ENCODE data around the gene LGMN. TPM values are rescaled to one million over a fixed set of nuclear protein-coding genes. Genes with fewer than 3 reads are reported as not detected.
A peak's percentile ranks its signal among the peaks of the same experiment; 100 is the strongest.

The LGMN gene
- total and polyA plus RNA-seq, 4 experiments from 2014 or later = 9.6 to 14.0 (median 12.3) TPM

DNA sequence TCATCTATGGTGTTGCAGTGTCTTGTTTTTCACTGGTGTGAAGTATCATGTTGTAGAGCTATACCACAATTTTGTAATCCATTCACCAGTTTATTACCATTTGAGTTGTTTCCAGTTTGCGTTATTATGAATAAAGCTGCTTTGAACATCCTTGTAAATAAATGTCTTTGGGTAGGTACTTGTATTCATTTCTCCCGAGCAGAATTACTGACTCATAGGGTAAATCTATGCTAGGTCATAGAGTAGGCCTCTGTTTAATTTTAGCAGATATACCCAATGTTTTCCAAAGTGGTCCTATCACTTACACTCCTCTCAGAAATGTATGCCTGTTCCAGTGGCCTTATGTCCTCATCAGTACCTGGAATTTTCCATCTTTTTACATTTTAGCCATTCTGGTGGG, 39.1 kb upstream of the LGMN start:
- H3K27ac ChIP-seq (ENCODE audit: low read depth, low read length) = no peak overlapping the region
- ChIA-PET CTCF (ENCODE audit: partially characterized antibody) (interaction anchor here (2.3 to 5.0 kb wide), 2 partner anchors 70 to 73 kb away, joined by 6 to 36 read pairs; no protein-coding TSS in a partner anchor), POLR2A (ENCODE audit: partially characterized antibody) (no interaction called here)
- no peaks in the 10 kb centered on the region for H3K4me1 ChIP-seq (ENCODE audit: insufficient read depth, low read length)
- H3K36me3 ChIP-seq (ENCODE audit: insufficient read depth, low read length) = no peaks in the 10 kb centered on the region
- Mint-ChIP-seq H3K4me1 (peaks cover 0 to 4% (median 1%) of the 10 kb centered on the region in 4 donors), H3K9me3 (peaks cover 0 to 28% (median 24%) of the 10 kb centered on the region in 8 donors), H3K27ac (no peak overlapping the region), H3K36me3 (peaks cover 4 to 7% of the 10 kb centered on the region in 2 donors), H3K27me3 (no peaks in the 10 kb centered on the region), H3K4me3 (no peak overlapping the region)
- no peak for DNase-seq
- intact Hi-C loops (cut with micrococcal nuclease) = no loop called here
- H3K9me3 ChIP-seq (ENCODE audit: control insufficient read depth in 1 of 2, low read length in 2 of 2) = peaks cover 0 to 11% of the 10 kb centered on the region in 2 donors
- no peaks in the 10 kb centered on the region for H3K27me3 ChIP-seq (ENCODE audit: insufficient read depth, low read length)
- no peak overlapping the region for H3K4me3 ChIP-seq (ENCODE audit: low read length in 2 of 2)

DNA sequence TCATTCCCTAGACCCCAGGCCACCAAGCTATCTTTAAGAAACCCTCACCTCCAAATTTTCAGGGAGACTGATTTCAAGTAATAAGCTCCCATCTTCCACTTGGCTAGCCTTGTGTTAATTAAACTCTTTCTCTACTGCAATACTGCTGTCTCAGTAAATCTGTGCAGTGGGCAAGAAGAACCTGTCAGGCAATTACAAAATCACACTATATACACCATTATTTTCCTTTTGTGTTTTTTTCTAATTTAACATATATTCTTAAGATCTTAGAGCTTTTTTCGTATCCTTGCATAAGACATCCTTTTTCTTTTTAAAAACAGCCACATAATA, 38.0 kb upstream of the LGMN start:
- Mint-ChIP-seq H3K4me1 (peaks cover 0 to 4% (median 1%) of the 10 kb centered on the region in 4 donors), H3K36me3 (peaks cover 4 to 7% of the 10 kb centered on the region in 2 donors), H3K27me3 (no peaks in the 10 kb centered on the region), H3K4me3 (no peak overlapping the region), H3K27ac (no peak overlapping the region), H3K9me3 (peaks cover 0 to 28% (median 23%) of the 10 kb centered on the region in 8 donors)
- CTCF ChIA-PET (ENCODE audit: partially characterized antibody) = interaction anchor here (0.8 to 5.0 kb wide), 5 partner anchors 36 to 100 kb away, joined by 3 to 36 read pairs (median 4); no protein-coding TSS in a partner anchor
- Histone ChIP-seq H3K4me1 (ENCODE audit: insufficient read depth, low read length) (no peaks in the 10 kb centered on the region), H3K27ac (ENCODE audit: low read depth, low read length) (no peak overlapping the region), H3K4me3 (ENCODE audit: low read length in 2 of 2) (no peak overlapping the region), H3K36me3 (ENCODE audit: insufficient read depth, low read length) (no peaks in the 10 kb centered on the region), H3K9me3 (ENCODE audit: control insufficient read depth in 1 of 2, low read length in 2 of 2) (peaks cover 0 to 11% of the 10 kb centered on the region in 2 donors), H3K27me3 (ENCODE audit: insufficient read depth, low read length) (no peaks in the 10 kb centered on the region)
- intact Hi-C loops (cut with micrococcal nuclease) = no loop called here
- DNase-seq = no peak
- POLR2A ChIA-PET (ENCODE audit: partially characterized antibody) = no interaction called here

DNA sequence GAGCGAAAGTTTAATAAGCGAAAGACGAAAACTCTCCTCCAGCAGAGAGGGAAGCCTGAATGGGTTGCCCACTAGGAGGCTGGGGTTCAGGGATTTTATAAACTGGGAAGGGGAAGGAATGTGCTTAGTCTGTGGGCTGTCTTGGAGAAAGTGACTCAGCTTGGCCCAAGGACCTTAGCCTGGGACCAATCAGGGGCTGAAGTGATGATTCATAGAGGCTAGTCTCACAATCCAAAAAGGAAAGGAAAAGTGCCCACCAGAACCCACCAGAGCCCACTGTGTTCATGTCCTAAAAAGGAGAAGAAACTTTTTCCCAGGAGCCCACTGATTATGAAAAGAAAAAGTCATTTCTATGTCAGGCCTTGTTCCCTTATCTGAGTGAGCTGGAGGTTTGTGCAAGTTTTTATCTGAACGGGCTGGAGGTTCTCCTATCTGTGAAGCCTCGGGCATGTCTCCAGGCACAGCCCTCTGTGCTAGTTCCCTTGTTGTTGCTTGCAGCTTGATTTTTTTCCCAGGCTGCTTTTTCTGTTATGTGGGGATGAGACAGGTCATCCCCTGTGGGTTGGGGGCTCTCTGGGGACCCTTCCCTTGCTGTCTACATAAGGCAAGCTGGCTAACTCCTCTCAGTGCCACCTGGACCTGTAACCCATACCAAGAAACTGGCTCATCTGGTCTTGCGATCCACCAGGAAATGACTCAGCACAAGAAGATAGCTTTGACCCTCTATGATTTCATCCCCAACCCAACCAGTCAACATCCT, 37.4 kb upstream of the LGMN start:
- peaks cover 0 to 11% of the 10 kb centered on the region in 2 donors for H3K9me3 ChIP-seq (ENCODE audit: control insufficient read depth in 1 of 2, low read length in 2 of 2)
- POLR2A ChIA-PET (ENCODE audit: partially characterized antibody) = no interaction called here
- Mint-ChIP-seq H3K27ac (no peak overlapping the region), H3K4me3 (no peak overlapping the region), H3K9me3 (peaks cover 0 to 25% (median 22%) of the 10 kb centered on the region in 8 donors), H3K4me1 (peaks cover 0 to 4% (median 1%) of the 10 kb centered on the region in 4 donors), H3K27me3 (no peaks in the 10 kb centered on the region), H3K36me3 (peaks cover 4 to 7% of the 10 kb centered on the region in 2 donors)
- no peaks in the 10 kb centered on the region for H3K36me3 ChIP-seq (ENCODE audit: insufficient read depth, low read length)
- no peak for DNase-seq
- CTCF ChIA-PET (ENCODE audit: partially characterized antibody) = interaction anchor here (1.2 to 5.0 kb wide), 4 partner anchors 35 to 99 kb away, joined by 4 to 36 read pairs (median 5); no protein-coding TSS in a partner anchor
- no peak overlapping the region for H3K27ac ChIP-seq (ENCODE audit: low read depth, low read length)
- no peaks in the 10 kb centered on the region for H3K27me3 ChIP-seq (ENCODE audit: insufficient read depth, low read length)
- intact Hi-C loops (cut with micrococcal nuclease) = no loop called here
- no peaks in the 10 kb centered on the region for H3K4me1 ChIP-seq (ENCODE audit: insufficient read depth, low read length)
- no peak overlapping the region for H3K4me3 ChIP-seq (ENCODE audit: low read length in 2 of 2)

DNA sequence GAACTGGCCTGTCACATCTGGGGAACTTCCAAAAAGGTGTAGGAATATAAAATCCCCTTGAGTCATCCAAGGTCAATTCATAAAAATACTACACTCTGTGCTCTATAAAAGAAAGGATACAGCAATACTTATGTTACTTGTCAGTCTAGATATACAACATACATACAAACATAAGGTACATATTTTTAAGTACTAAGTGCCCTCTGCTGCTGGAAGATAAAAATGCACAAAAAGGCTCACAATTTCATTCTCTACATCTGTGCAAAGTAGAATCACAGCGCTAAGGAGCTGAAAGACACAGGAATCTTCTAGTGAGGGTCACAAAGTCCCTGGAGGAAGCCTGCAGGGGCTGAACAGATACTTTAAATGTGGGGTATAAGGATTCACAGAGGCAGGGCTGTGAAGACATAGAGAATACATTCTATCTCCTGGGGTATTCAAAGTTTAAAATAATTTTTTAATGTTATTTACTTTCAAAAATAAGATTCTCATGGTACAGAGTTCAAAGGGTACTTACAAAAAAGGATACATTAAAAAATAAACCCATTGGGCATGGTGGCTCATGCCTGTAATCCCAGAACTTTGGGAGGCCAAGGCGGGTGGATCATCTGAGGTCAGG, 35.5 kb upstream of the LGMN start:
- Histone ChIP-seq H3K4me3 (ENCODE audit: low read length in 2 of 2) (no peak overlapping the region), H3K27ac (ENCODE audit: low read depth, low read length) (no peak overlapping the region), H3K36me3 (ENCODE audit: insufficient read depth, low read length) (no peaks in the 10 kb centered on the region), H3K9me3 (ENCODE audit: control insufficient read depth in 1 of 2, low read length in 2 of 2) (peaks cover 0 to 4% of the 10 kb centered on the region in 2 donors), H3K4me1 (ENCODE audit: insufficient read depth, low read length) (no peaks in the 10 kb centered on the region), H3K27me3 (ENCODE audit: insufficient read depth, low read length) (no peaks in the 10 kb centered on the region)
- no peak overlapping the region for H3K27ac Mint-ChIP-seq
- no peaks in the 10 kb centered on the region for H3K36me3 Mint-ChIP-seq
- H3K4me3 Mint-ChIP-seq = no peak overlapping the region
- H3K4me1 Mint-ChIP-seq = peaks cover 0 to 6% (median 3%) of the 10 kb centered on the region in 4 donors
- H3K27me3 Mint-ChIP-seq = no peaks in the 10 kb centered on the region
- CTCF ChIA-PET (ENCODE audit: partially characterized antibody) = interaction anchor here (0.5 to 3.5 kb wide), 8 partner anchors 9 to 344 kb away, joined by 3 to 45 read pairs (median 6); no protein-coding TSS in a partner anchor
- peak in 4 of 5 donors; percentile 39 to 53 (median 42) for DNase-seq
- H3K9me3 Mint-ChIP-seq = peaks cover 0 to 6% (median 4%) of the 10 kb centered on the region in 8 donors
- intact Hi-C loops (cut with micrococcal nuclease) = loop anchor here (1.0 kb wide), 1 partner anchor 70 kb away; no protein-coding TSS in a partner anchor
- POLR2A ChIA-PET (ENCODE audit: partially characterized antibody) = no interaction called here

DNA sequence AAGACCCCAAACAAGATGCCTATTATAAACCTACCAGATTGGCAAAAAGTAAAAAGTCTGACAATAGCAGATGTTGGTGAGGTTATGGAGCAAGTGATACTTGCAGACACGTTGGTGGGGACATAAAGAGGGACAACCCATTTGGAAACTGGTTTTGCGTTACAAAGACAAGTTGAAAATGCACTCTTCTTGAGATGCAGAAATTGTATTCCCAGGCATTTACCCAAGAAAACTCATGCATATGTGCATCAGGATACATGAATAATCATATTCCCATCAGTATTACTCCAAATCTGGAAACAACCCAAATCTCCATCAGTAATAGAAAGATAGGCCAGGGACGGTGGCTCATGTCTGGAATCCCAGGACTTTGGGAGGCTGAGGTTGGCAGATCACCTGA, 32.9 kb upstream of the LGMN start:
- Mint-ChIP-seq H3K36me3 (no peaks in the 10 kb centered on the region), H3K27ac (no peak overlapping the region), H3K4me3 (no peak overlapping the region), H3K9me3 (peaks cover 0 to 1% (median 0%) of the 10 kb centered on the region in 8 donors), H3K27me3 (no peaks in the 10 kb centered on the region), H3K4me1 (peaks cover 0 to 6% (median 3%) of the 10 kb centered on the region in 4 donors)
- no peaks in the 10 kb centered on the region for H3K4me1 ChIP-seq (ENCODE audit: insufficient read depth, low read length)
- CTCF ChIA-PET (ENCODE audit: partially characterized antibody) = interaction anchor here (3.6 kb wide), 1 partner anchor 67 kb away, joined by 31 read pairs; no protein-coding TSS in a partner anchor
- H3K36me3 ChIP-seq (ENCODE audit: insufficient read depth, low read length) = no peaks in the 10 kb centered on the region
- no peak overlapping the region for H3K4me3 ChIP-seq (ENCODE audit: low read length in 2 of 2)
- no peak overlapping the region for H3K27ac ChIP-seq (ENCODE audit: low read depth, low read length)
- DNase-seq = no peak
- POLR2A ChIA-PET (ENCODE audit: partially characterized antibody) = no interaction called here
- intact Hi-C loops (cut with micrococcal nuclease) = no loop called here
- H3K9me3 ChIP-seq (ENCODE audit: control insufficient read depth in 1 of 2, low read length in 2 of 2) = no peaks in the 10 kb centered on the region
- H3K27me3 ChIP-seq (ENCODE audit: insufficient read depth, low read length) = no peaks in the 10 kb centered on the region

DNA sequence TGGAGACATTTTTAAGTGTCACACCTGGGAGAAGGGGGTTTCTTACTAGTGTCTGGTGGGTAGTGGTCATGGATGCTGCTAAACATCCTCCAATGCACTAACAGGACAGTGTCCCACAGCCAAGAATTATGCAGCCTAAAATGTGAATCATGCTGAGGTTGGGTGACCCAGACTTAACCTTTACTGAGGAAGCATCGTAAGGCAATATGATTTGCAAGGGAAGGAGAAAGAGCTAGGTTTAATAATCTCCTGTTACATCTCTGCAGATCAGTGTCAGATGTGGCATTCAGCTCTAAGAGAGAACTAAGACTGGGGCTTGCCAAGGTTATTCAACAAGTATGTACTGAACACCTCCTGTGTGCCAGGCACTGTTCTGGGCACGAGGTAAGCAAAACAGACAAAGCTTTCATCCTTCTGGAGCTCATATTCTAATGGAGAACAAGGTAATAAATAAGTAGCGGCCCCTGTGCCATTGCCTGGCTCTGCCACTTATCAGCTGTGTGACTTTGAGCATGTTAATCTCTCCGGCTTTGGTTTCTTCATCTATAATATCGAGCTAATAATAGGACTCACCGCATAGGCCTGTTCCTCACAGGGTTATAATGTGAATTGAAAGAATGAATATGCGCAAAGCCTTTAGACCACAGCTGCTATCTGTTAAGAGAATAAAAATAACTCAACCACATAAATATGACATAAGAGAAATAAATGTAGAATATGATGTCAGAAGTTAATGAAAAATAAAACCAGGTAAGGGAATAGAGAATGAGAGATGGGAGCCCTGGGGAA, 32.2 kb upstream of the LGMN start:
- peak in 1 of 5 donors; percentile 19 for DNase-seq
- no peaks in the 10 kb centered on the region for H3K27me3 Mint-ChIP-seq
- Histone ChIP-seq H3K4me3 (ENCODE audit: low read length in 2 of 2) (no peak overlapping the region), H3K9me3 (ENCODE audit: control insufficient read depth in 1 of 2, low read length in 2 of 2) (no peaks in the 10 kb centered on the region), H3K27ac (ENCODE audit: low read depth, low read length) (no peak overlapping the region), H3K4me1 (ENCODE audit: insufficient read depth, low read length) (no peaks in the 10 kb centered on the region), H3K27me3 (ENCODE audit: insufficient read depth, low read length) (no peaks in the 10 kb centered on the region), H3K36me3 (ENCODE audit: insufficient read depth, low read length) (no peaks in the 10 kb centered on the region)
- CTCF ChIA-PET (ENCODE audit: partially characterized antibody) = interaction anchor here (1.2 to 3.6 kb wide), 3 partner anchors 13 to 67 kb away, joined by 3 to 31 read pairs (median 4); no protein-coding TSS in a partner anchor
- H3K4me3 Mint-ChIP-seq = no peak overlapping the region
- intact Hi-C loops (cut with micrococcal nuclease) = no loop called here
- no peak overlapping the region for H3K27ac Mint-ChIP-seq
- H3K9me3 Mint-ChIP-seq = no peaks in the 10 kb centered on the region
- H3K4me1 Mint-ChIP-seq = peaks cover 0 to 6% (median 3%) of the 10 kb centered on the region in 4 donors
- no peaks in the 10 kb centered on the region for H3K36me3 Mint-ChIP-seq
- POLR2A ChIA-PET (ENCODE audit: partially characterized antibody) = no interaction called here

All from CD4-positive, alpha-beta memory T cell (primary cell).